ENCODE data around the gene BMPER.

The BMPER gene

DNA sequence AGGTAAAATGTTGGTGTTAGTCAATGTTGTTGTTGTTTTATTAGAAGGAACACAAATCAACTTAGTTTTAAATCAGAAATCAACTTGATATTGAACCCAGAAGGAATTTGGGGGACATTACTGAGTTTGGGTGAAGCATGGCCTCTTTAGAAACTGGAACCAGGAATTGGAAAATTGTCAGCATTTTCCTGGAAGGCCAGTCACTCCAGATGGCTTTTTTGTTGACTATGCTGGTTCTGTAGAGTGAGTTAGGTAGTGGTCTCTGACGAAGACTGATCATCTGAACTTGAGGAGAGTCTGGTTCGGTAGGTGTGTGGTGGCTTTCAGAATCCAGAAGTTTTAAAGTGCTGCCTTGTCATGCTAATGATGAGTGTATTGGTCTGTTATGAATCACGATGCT lies 111.5 kb downstream of the BMPER start:
- Histone ChIP-seq H3K4me1 (ENCODE audit: control insufficient read depth in 1 of 2, insufficient read depth in 2 of 2, low read length in 2 of 2) (no peaks in the 10 kb centered on the region), H3K4me3 (ENCODE audit: low read depth in 1 of 2, low read length in 2 of 2) (no peak overlapping the region), H3K36me3 (ENCODE audit: control insufficient read depth in 1 of 2, insufficient read depth in 2 of 2, low read length in 2 of 2) (no peaks in the 10 kb centered on the region), H3K9me3 (ENCODE audit: control insufficient read depth in 1 of 2, low read length in 2 of 2) (no peaks in the 10 kb centered on the region), H3K27ac (ENCODE audit: low read length) (no peak overlapping the region), H3K27me3 (ENCODE audit: low read depth, low read length) (no peaks in the 10 kb centered on the region)

DNA sequence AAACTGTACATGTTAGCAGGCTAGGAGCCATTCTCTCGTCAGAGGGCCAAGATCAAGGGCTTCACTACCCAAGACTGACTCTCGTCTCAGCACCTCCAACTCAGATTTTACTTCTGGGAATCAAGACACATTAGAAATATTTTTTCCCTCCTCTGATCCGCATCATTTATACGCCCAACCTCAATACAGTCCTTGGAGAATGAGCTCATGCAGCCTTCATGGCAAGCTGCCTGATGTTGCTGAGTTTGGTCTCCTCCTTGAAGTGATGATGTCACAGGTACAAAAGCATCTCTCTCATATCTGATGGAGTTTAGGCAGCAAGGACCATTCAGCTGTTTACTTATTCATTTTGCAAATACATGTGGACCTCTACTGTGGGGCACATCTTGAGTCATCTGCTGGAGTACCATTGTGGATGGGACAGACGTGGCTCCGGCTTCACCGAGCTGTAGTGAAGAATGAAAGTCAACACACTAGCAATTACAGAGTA lies 114.0 kb downstream of the BMPER start:
- Histone ChIP-seq H3K36me3 (ENCODE audit: control insufficient read depth in 1 of 2, insufficient read depth in 2 of 2, low read length in 2 of 2) (no peaks in the 10 kb centered on the region), H3K27me3 (ENCODE audit: low read depth, low read length) (no peaks in the 10 kb centered on the region), H3K27ac (ENCODE audit: low read length) (no peak overlapping the region), H3K4me1 (ENCODE audit: control insufficient read depth in 1 of 2, insufficient read depth in 2 of 2, low read length in 2 of 2) (no peaks in the 10 kb centered on the region), H3K4me3 (ENCODE audit: low read depth in 1 of 2, low read length in 2 of 2) (no peak overlapping the region), H3K9me3 (ENCODE audit: control insufficient read depth in 1 of 2, low read length in 2 of 2) (no peaks in the 10 kb centered on the region)

DNA sequence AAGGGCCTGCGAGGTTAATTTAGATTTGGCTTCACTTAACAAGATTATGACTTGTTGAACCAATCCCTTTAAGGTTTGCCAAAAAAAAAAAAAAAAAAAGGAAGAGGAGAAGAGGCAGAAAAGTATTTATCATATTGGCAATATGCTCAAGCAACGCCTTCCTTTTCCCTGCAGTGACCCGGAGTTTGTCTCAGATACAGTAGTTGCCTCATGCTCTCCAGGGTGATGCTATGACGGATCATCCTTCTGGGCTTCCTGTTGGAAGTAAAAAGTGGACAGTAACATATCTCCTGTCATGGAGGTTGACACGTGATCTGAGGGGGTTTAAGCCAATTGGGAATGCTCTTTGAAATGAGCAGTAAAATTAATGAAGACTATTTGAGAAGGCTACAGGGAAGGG lies 117.3 kb downstream of the BMPER start:
- Histone ChIP-seq H3K4me3 (ENCODE audit: low read depth in 1 of 2, low read length in 2 of 2) (no peak overlapping the region), H3K36me3 (ENCODE audit: control insufficient read depth in 1 of 2, insufficient read depth in 2 of 2, low read length in 2 of 2) (no peaks in the 10 kb centered on the region), H3K9me3 (ENCODE audit: control insufficient read depth in 1 of 2, low read length in 2 of 2) (no peaks in the 10 kb centered on the region), H3K4me1 (ENCODE audit: control insufficient read depth in 1 of 2, insufficient read depth in 2 of 2, low read length in 2 of 2) (no peaks in the 10 kb centered on the region), H3K27me3 (ENCODE audit: low read depth, low read length) (no peaks in the 10 kb centered on the region), H3K27ac (ENCODE audit: low read length) (no peak overlapping the region)

DNA sequence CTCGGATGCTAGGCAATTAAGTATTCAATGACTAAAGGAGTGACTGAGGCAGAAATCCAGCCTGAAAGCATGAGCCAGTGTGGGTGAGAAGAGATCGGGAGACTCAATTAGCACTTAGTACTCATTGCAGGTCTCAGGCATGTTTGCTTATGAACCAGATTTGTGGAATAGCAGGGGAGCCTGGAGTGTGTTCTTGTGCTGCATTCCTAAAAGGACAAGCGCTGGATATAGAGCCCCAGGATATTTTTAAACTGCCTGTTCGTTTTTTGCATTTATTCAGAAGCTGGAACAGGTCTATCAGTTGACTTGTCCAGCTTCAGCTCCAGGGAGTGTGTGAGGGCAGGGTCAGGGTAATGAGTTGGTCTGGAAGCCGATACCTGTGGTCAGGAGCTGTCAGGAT lies 120.3 kb downstream of the BMPER start:
- Histone ChIP-seq H3K27ac (ENCODE audit: low read length) (no peak overlapping the region), H3K27me3 (ENCODE audit: low read depth, low read length) (no peaks in the 10 kb centered on the region), H3K4me3 (ENCODE audit: low read depth in 1 of 2, low read length in 2 of 2) (no peak overlapping the region), H3K9me3 (ENCODE audit: control insufficient read depth in 1 of 2, low read length in 2 of 2) (no peaks in the 10 kb centered on the region), H3K36me3 (ENCODE audit: control insufficient read depth in 1 of 2, insufficient read depth in 2 of 2, low read length in 2 of 2) (no peaks in the 10 kb centered on the region), H3K4me1 (ENCODE audit: control insufficient read depth in 1 of 2, insufficient read depth in 2 of 2, low read length in 2 of 2) (no peaks in the 10 kb centered on the region)

DNA sequence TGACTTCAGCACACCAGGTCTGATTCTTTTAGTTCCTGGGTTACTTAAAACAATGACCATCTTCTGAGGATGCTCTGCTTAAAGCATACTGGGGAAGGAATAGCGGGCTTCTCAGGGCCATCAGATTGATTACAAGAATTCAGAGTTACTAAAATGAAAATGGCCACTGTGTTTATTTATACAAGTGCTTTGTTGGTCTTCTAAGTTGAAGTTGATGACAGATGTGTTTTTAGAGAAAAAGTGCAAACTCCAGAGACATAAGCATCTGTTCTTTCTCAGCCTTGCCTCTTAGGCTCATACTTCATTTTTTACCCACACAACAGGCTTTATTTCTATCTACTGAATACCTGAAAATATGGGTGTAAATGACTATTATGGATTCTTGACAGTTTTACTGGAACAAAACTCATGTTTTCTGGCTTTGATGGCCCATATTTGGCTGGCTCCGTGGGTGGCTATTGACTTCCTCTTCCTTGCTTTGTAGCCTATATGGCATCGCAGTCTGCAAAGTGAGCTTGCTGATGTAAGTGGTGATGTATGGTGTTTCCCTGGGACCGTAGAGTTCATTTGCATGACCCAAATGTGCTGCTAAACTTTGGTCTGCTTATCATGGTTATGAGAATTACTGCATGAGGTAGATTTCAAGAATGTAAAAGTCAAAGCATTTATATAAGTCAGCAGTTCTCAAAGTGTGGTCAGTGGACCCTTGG lies 121.3 kb downstream of the BMPER start:
- Histone ChIP-seq H3K4me3 (ENCODE audit: low read depth in 1 of 2, low read length in 2 of 2) (no peak overlapping the region), H3K4me1 (ENCODE audit: control insufficient read depth in 1 of 2, insufficient read depth in 2 of 2, low read length in 2 of 2) (no peaks in the 10 kb centered on the region), H3K27ac (ENCODE audit: low read length) (no peak overlapping the region), H3K27me3 (ENCODE audit: low read depth, low read length) (no peaks in the 10 kb centered on the region), H3K9me3 (ENCODE audit: control insufficient read depth in 1 of 2, low read length in 2 of 2) (no peaks in the 10 kb centered on the region), H3K36me3 (ENCODE audit: control insufficient read depth in 1 of 2, insufficient read depth in 2 of 2, low read length in 2 of 2) (no peaks in the 10 kb centered on the region)

DNA sequence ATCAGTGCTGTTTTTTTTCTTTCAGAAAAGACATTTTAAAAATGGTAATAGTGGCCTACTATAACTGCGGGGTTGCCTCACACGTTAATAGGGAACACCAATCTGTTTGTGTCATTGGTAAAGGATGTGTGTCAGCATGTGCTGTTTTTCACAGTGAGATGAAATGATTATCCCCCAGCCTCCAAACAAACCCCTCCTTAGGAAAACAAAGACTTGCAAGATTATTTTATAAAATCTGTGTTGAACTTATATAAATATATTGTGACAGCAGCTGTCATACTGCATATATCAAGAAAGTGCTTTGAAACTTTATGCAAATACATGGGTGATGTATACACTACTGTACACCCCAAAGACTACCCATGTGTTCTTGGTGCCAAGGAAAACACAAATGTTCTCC lies 125.8 kb downstream of the BMPER start:
- no peaks in the 10 kb centered on the region for H3K36me3 ChIP-seq (ENCODE audit: control insufficient read depth in 1 of 2, insufficient read depth in 2 of 2, low read length in 2 of 2)
- H3K27ac ChIP-seq (ENCODE audit: low read length), result no peak overlapping the region
- no peaks in the 10 kb centered on the region for H3K27me3 ChIP-seq (ENCODE audit: low read depth, low read length)
- no peak overlapping the region for H3K4me3 ChIP-seq (ENCODE audit: low read depth in 1 of 2, low read length in 2 of 2)
- no peaks in the 10 kb centered on the region for H3K4me1 ChIP-seq (ENCODE audit: control insufficient read depth in 1 of 2, insufficient read depth in 2 of 2, low read length in 2 of 2)
- H3K9me3 ChIP-seq (ENCODE audit: control insufficient read depth in 1 of 2, low read length in 2 of 2), result no peaks in the 10 kb centered on the region

DNA sequence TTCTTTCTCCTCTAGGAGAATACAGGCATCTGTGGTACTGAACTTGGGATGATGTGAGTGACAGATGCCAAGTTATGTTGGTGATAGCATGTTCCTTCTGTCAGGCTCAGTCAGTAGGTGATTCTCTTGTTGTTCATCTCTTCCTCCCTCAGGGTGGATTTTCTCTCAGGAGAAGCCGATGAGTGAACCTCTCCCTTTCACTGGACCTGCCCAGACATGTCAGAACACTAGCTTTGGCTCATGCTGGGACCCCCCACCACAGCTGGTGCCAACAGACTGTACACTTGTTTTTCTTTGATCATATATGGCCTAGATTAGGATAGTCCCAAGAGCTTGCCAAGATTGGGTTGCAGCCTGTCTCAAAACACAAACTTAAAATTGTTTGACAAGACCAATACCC lies 129.4 kb downstream of the BMPER start:
- H3K36me3 ChIP-seq (ENCODE audit: control insufficient read depth in 1 of 2, insufficient read depth in 2 of 2, low read length in 2 of 2), result no peaks in the 10 kb centered on the region
- no peak overlapping the region for H3K27ac ChIP-seq (ENCODE audit: low read length)
- H3K27me3 ChIP-seq (ENCODE audit: low read depth, low read length), result no peaks in the 10 kb centered on the region
- H3K9me3 ChIP-seq (ENCODE audit: control insufficient read depth in 1 of 2, low read length in 2 of 2), result no peaks in the 10 kb centered on the region
- no peak overlapping the region for H3K4me3 ChIP-seq (ENCODE audit: low read depth in 1 of 2, low read length in 2 of 2)
- H3K4me1 ChIP-seq (ENCODE audit: control insufficient read depth in 1 of 2, insufficient read depth in 2 of 2, low read length in 2 of 2), result peaks cover 4 to 10% of the 10 kb centered on the region in 2 donors

DNA sequence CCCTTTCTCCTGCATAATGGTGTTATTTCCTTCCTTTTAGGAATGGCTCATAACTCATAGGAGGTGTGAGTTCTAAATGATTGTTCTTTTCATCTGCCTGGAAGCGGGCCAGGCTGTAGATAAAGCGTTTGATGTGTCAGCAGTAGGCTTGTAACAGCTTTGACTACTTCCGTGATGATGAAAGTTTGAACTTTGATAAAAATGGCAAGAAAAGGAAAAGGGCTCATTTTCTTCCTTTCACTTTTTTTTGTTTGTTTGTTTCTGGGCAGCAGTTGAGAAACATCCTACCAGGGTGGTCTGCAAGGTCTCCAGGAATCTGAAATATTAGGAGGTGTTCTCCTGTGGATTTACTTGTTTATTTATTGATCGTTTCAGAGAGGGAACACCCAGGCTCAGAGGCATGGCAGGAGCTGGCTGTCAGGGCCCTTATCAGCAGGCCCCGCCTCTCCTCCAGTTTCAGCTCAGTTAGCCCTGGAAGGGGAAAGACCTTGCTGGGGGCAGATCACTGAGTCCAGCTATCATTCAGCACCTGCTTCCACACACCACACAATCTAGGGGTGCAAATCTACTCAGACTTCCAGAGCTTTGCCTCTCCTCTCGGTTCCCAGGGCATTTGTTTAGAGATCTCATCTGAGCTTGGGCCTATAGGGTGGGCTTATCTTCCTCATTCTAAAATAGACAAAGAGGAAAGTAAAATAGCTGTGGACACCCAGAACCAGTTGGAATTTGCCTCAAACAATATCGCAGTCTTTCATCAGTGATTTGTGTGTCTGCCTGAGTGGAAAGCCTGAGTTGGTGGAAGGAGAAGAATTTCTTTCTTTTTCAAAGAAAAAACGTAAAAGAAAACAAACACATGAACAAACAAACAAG lies 130.9 kb downstream of the BMPER start:
- Histone ChIP-seq H3K27ac (ENCODE audit: low read length) (peak overlapping the region; percentile 4), H3K9me3 (ENCODE audit: control insufficient read depth in 1 of 2, low read length in 2 of 2) (no peaks in the 10 kb centered on the region), H3K27me3 (ENCODE audit: low read depth, low read length) (no peaks in the 10 kb centered on the region), H3K4me1 (ENCODE audit: control insufficient read depth in 1 of 2, insufficient read depth in 2 of 2, low read length in 2 of 2) (peaks cover 4 to 10% of the 10 kb centered on the region in 2 donors), H3K36me3 (ENCODE audit: control insufficient read depth in 1 of 2, insufficient read depth in 2 of 2, low read length in 2 of 2) (no peaks in the 10 kb centered on the region), H3K4me3 (ENCODE audit: low read depth in 1 of 2, low read length in 2 of 2) (peak overlapping the region in 1 of 2 donors; percentile 11)

DNA sequence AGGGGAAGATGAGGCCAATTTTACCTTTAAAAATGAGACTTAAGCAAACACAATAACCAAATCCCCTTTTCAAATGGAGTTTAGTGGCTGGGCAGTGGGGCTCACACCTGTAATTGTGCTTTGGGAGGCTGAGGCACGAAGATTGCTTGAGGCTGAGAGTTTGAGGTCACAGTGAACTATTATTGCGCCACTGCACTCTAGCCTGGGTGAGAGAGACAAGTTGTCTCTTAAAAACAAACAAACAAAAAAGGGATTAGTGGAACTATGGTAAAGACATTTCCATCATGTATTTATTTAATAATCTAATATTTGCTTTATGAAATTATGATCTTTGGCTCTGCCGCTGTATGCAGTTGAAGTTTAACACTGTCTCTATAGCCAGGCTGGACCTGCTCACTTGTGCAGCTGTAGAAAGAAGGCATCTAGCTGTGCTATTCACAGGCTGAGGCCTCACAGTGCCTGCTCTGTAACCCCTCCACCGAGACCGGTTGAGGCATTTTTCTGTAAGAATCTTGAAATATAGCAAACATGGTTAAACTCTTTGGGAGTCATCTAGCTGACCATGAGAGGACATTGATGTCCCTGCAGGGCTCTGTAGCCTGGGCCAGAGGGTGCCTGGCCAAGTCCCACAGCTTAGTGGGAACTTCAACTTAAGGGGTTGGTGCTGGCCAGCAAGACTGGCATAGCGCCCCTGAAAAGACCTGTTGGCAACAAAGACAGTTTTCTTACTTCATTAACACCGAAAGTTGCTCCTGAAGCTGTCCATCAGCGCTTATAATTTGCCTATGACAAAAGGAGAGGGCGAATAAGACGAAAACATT lies 131.8 kb downstream of the BMPER start:
- Histone ChIP-seq H3K27me3 (ENCODE audit: low read depth, low read length) (no peaks in the 10 kb centered on the region), H3K36me3 (ENCODE audit: control insufficient read depth in 1 of 2, insufficient read depth in 2 of 2, low read length in 2 of 2) (no peaks in the 10 kb centered on the region), H3K4me1 (ENCODE audit: control insufficient read depth in 1 of 2, insufficient read depth in 2 of 2, low read length in 2 of 2) (peaks cover 4 to 10% of the 10 kb centered on the region in 2 donors), H3K27ac (ENCODE audit: low read length) (no peak overlapping the region), H3K4me3 (ENCODE audit: low read depth in 1 of 2, low read length in 2 of 2) (no peak overlapping the region), H3K9me3 (ENCODE audit: control insufficient read depth in 1 of 2, low read length in 2 of 2) (no peaks in the 10 kb centered on the region)

DNA sequence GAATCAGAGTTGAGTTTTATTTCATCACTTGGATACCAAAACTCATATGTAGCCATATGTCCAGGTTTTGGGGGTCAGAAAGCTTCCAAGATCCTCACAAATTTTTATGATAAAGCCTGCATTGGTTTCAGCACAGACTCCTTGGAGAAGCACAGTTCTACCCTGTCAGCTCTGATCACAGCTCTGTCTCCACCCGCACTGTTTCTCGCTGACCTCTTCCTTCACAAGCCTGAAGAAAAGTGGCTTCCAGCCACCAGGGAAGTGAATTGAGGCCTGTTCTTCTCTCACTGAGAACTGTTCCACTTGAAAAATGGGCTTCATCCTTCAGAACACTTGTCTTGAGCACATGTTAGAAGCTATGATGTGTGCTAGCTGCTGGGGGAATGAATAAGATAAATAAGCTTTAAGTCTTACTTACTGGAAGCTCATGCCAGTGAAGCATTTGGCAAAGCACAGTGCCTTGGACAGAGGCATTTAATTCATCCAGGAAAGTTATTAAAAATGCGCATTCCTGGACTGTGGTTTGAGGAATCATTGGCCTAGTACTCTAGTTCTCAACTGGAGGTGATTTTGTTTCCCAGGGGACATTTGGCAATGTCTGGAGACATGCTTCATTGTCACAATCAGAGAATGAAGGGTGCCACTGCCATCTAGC lies 133.6 kb downstream of the BMPER start:
- no peaks in the 10 kb centered on the region for H3K36me3 ChIP-seq (ENCODE audit: control insufficient read depth in 1 of 2, insufficient read depth in 2 of 2, low read length in 2 of 2)
- H3K4me3 ChIP-seq (ENCODE audit: low read depth in 1 of 2, low read length in 2 of 2), result no peak overlapping the region
- H3K9me3 ChIP-seq (ENCODE audit: control insufficient read depth in 1 of 2, low read length in 2 of 2), result no peaks in the 10 kb centered on the region
- no peaks in the 10 kb centered on the region for H3K27me3 ChIP-seq (ENCODE audit: low read depth, low read length)
- H3K27ac ChIP-seq (ENCODE audit: low read length), result no peak overlapping the region
- H3K4me1 ChIP-seq (ENCODE audit: control insufficient read depth in 1 of 2, insufficient read depth in 2 of 2, low read length in 2 of 2), result peaks cover 4 to 10% of the 10 kb centered on the region in 2 donors

Measured in muscle layer of duodenum (tissue), 2 donors.